ENCODE results near the gene THEMIS2. TPM values are rescaled to one million over a fixed set of nuclear protein-coding genes. Genes with fewer than 3 reads are reported as not detected.
A peak's percentile ranks its signal among the peaks of the same experiment; 100 is the strongest.
"Not testable (repeated sequence)": the region's sequence is repeated elsewhere in the genome, so short reads cannot be mapped to it uniquely, and the experiment has no call there.

The THEMIS2 gene
- total RNA-seq, 2 experiments from 2014 or later, result 35.9 to 39.9 TPM

GRCh38 chr1:27849951-27850350 is 22.4 kb upstream of the THEMIS2 start:
- ChIA-PET CTCF (interaction anchor here (3.0 kb wide), 1 partner anchor 7 kb away, joined by 11 read pairs; no protein-coding TSS in a partner anchor), POLR2A (no interaction called here)
- no peaks in the 10 kb centered on the region for H3K9me3 Mint-ChIP-seq (ENCODE audit: insufficient read depth)
- DNase-seq, result no peak
- H3K4me1 Mint-ChIP-seq (ENCODE audit: low read depth), result no peaks in the 10 kb centered on the region
- H3K36me3 Mint-ChIP-seq (ENCODE audit: low read depth), result peaks cover 51% of the 10 kb centered on the region
- no peak overlapping the region for H3K4me3 Mint-ChIP-seq
- no peak overlapping the region for H3K27ac Mint-ChIP-seq
- H3K27me3 Mint-ChIP-seq (ENCODE audit: low read depth), result no peaks in the 10 kb centered on the region
- ATAC-seq, result no peak

GRCh38 chr1:27855085-27855484 is 17.3 kb upstream of the THEMIS2 start:
- DNase-seq (no peak), ATAC-seq (no peak)
- H3K4me3 Mint-ChIP-seq, result no peak overlapping the region
- no peak overlapping the region for H3K27ac Mint-ChIP-seq
- no peaks in the 10 kb centered on the region for H3K9me3 Mint-ChIP-seq (ENCODE audit: insufficient read depth)
- ChIA-PET CTCF (no interaction called here), POLR2A (no interaction called here)
- peaks cover 17% of the 10 kb centered on the region for H3K36me3 Mint-ChIP-seq (ENCODE audit: low read depth)
- H3K4me1 Mint-ChIP-seq (ENCODE audit: low read depth), result peaks cover 15% of the 10 kb centered on the region
- no peaks in the 10 kb centered on the region for H3K27me3 Mint-ChIP-seq (ENCODE audit: low read depth)

- peaks cover 2% of the 10 kb centered on the region for H3K36me3 Mint-ChIP-seq (ENCODE audit: low read depth)
- no peaks in the 10 kb centered on the region for H3K27me3 Mint-ChIP-seq (ENCODE audit: low read depth)
- POLR2A ChIA-PET, result no interaction called here
- no peaks in the 10 kb centered on the region for H3K9me3 Mint-ChIP-seq (ENCODE audit: insufficient read depth)
- peaks cover 15% of the 10 kb centered on the region for H3K4me1 Mint-ChIP-seq (ENCODE audit: low read depth)
- H3K4me3 Mint-ChIP-seq, result no peak overlapping the region
- H3K27ac Mint-ChIP-seq, result peak overlapping the region; percentile 13
- ATAC-seq, result no peak
- no peak for DNase-seq
- CTCF ChIA-PET, result interaction anchor here (0.9 to 3.1 kb wide), 21 partner anchors 8 to 352 kb away, joined by 3 to 41 read pairs (median 7); partner anchors contain the start of gene EYA3
Measured at GRCh38 chr1:27856561-27857343, 15.6 kb upstream of the THEMIS2 start.

GRCh38 chr1:27857552-27857951 is 14.8 kb upstream of the THEMIS2 start:
- H3K27me3 Mint-ChIP-seq (ENCODE audit: low read depth); POLR2A ChIA-PET; H3K9me3 Mint-ChIP-seq (ENCODE audit: insufficient read depth); H3K27ac Mint-ChIP-seq; ATAC-seq; H3K36me3 Mint-ChIP-seq (ENCODE audit: low read depth); DNase-seq; H3K4me3 Mint-ChIP-seq: not testable (repeated sequence)
- H3K4me1 Mint-ChIP-seq (ENCODE audit: low read depth), result peaks cover 15% of the 10 kb centered on the region
- CTCF ChIA-PET, result interaction anchor here (0.6 to 3.1 kb wide), 32 partner anchors 9 to 351 kb away, joined by 3 to 41 read pairs (median 4); partner anchors contain the start of genes EYA3 and THEMIS2

GRCh38 chr1:27858072-27858948 is 14.0 kb upstream of the THEMIS2 start:
- ChIA-PET POLR2A (no interaction called here), CTCF (interaction anchor here (0.6 to 3.1 kb wide), 34 partner anchors 8 to 351 kb away, joined by 3 to 41 read pairs (median 4); partner anchors contain the start of genes EYA3 and THEMIS2)
- H3K4me3 Mint-ChIP-seq, result no peak overlapping the region
- DNase-seq (peak; percentile 90), ATAC-seq (peak; percentile 96)
- H3K9me3 Mint-ChIP-seq (ENCODE audit: insufficient read depth), result no peaks in the 10 kb centered on the region
- no peaks in the 10 kb centered on the region for H3K36me3 Mint-ChIP-seq (ENCODE audit: low read depth)
- peaks cover 22% of the 10 kb centered on the region for H3K4me1 Mint-ChIP-seq (ENCODE audit: low read depth)
- H3K27me3 Mint-ChIP-seq (ENCODE audit: low read depth), result no peaks in the 10 kb centered on the region
- H3K27ac Mint-ChIP-seq, result peak overlapping the region; percentile 80

GRCh38 chr1:27858949-27859576 is 13.3 kb upstream of the THEMIS2 start:
- Mint-ChIP-seq H3K4me1 (ENCODE audit: low read depth) (peaks cover 29% of the 10 kb centered on the region), H3K36me3 (ENCODE audit: low read depth) (no peaks in the 10 kb centered on the region), H3K4me3 (no peak overlapping the region), H3K9me3 (ENCODE audit: insufficient read depth) (no peaks in the 10 kb centered on the region), H3K27me3 (ENCODE audit: low read depth) (no peaks in the 10 kb centered on the region), H3K27ac (peak overlapping the region; percentile 80)
- no peak for ATAC-seq
- ChIA-PET CTCF (interaction anchor here (0.7 to 3.1 kb wide), 8 partner anchors 8 to 350 kb away, joined by 3 to 41 read pairs (median 7); partner anchors contain the start of gene EYA3), POLR2A (no interaction called here)
- DNase-seq, result no peak

- H3K4me1 Mint-ChIP-seq (ENCODE audit: low read depth), result peaks cover 45% of the 10 kb centered on the region
- no peak overlapping the region for H3K27ac Mint-ChIP-seq
- H3K9me3 Mint-ChIP-seq (ENCODE audit: insufficient read depth), result no peaks in the 10 kb centered on the region
- POLR2A ChIA-PET, result no interaction called here
- ATAC-seq (no peak), DNase-seq (no peak)
- H3K27me3 Mint-ChIP-seq (ENCODE audit: low read depth), result no peaks in the 10 kb centered on the region
- H3K36me3 Mint-ChIP-seq (ENCODE audit: low read depth), result no peaks in the 10 kb centered on the region
- no peak overlapping the region for H3K4me3 Mint-ChIP-seq
- CTCF ChIA-PET, result no interaction called here
Measured at GRCh38 chr1:27861436-27861835, 10.9 kb upstream of the THEMIS2 start.

- Mint-ChIP-seq H3K4me3 (no peak overlapping the region), H3K9me3 (ENCODE audit: insufficient read depth) (no peaks in the 10 kb centered on the region), H3K27ac (no peak overlapping the region), H3K27me3 (ENCODE audit: low read depth) (no peaks in the 10 kb centered on the region), H3K36me3 (ENCODE audit: low read depth) (no peaks in the 10 kb centered on the region), H3K4me1 (ENCODE audit: low read depth) (peaks cover 47% of the 10 kb centered on the region)
- CTCF ChIA-PET, result no interaction called here
- no peak for ATAC-seq
- no peak for DNase-seq
- POLR2A ChIA-PET, result no interaction called here
Measured at GRCh38 chr1:27862004-27862403, 10.3 kb upstream of the THEMIS2 start.

GRCh38 chr1:27862671-27863537 is 9.4 kb upstream of the THEMIS2 start:
- H3K27ac Mint-ChIP-seq, result no peak overlapping the region
- ATAC-seq (no peak), DNase-seq (no peak)
- H3K9me3 Mint-ChIP-seq (ENCODE audit: insufficient read depth), result no peaks in the 10 kb centered on the region
- H3K4me1 Mint-ChIP-seq (ENCODE audit: low read depth), result peaks cover 49% of the 10 kb centered on the region
- ChIA-PET POLR2A (no interaction called here), CTCF (no interaction called here)
- H3K36me3 Mint-ChIP-seq (ENCODE audit: low read depth), result no peaks in the 10 kb centered on the region
- no peak overlapping the region for H3K4me3 Mint-ChIP-seq
- H3K27me3 Mint-ChIP-seq (ENCODE audit: low read depth), result no peaks in the 10 kb centered on the region

- no peak overlapping the region for H3K27ac Mint-ChIP-seq
- CTCF ChIA-PET, result no interaction called here
Measured at GRCh38 chr1:27863538-27863915, 8.8 kb upstream of the THEMIS2 start.

GRCh38 chr1:27864264-27864895 is 8.0 kb upstream of the THEMIS2 start:
- ATAC-seq (no peak), DNase-seq (no peak)
- peaks cover 48% of the 10 kb centered on the region for H3K4me1 Mint-ChIP-seq (ENCODE audit: low read depth)
- peak overlapping the region; percentile 86 for H3K27ac Mint-ChIP-seq
- no peaks in the 10 kb centered on the region for H3K36me3 Mint-ChIP-seq (ENCODE audit: low read depth)
- no peak overlapping the region for H3K4me3 Mint-ChIP-seq
- ChIA-PET CTCF (no interaction called here), POLR2A (no interaction called here)
- H3K27me3 Mint-ChIP-seq (ENCODE audit: low read depth), result no peaks in the 10 kb centered on the region
- no peaks in the 10 kb centered on the region for H3K9me3 Mint-ChIP-seq (ENCODE audit: insufficient read depth)

More at GRCh38 chr1:27863538-27863915, 8.8 kb upstream of the THEMIS2 start:
- Mint-ChIP-seq H3K9me3 (ENCODE audit: insufficient read depth) (no peaks in the 10 kb centered on the region), H3K4me3 (no peak overlapping the region), H3K4me1 (ENCODE audit: low read depth) (peaks cover 47% of the 10 kb centered on the region), H3K27me3 (ENCODE audit: low read depth) (no peaks in the 10 kb centered on the region), H3K36me3 (ENCODE audit: low read depth) (no peaks in the 10 kb centered on the region)
- ATAC-seq (no peak), DNase-seq (no peak)
- POLR2A ChIA-PET, result no interaction called here
